Gastroesophageal sphincter (tissue), 4 donors: ENCODE data around the gene GDF7. TPM values are rescaled to one million over a fixed set of nuclear protein-coding genes. Genes with fewer than 3 reads are reported as not detected.
A peak's percentile ranks its signal among the peaks of the same experiment; 100 is the strongest.

Source experiments
- ATAC-seq: fragments of 150-250 bp; one replicate; pipeline ENCODE4 v1.9.1; 2016; ENCODE audit warnings: mild to moderate bottlenecking, moderate library complexity
- H3K27ac ChIP-seq, 4 donors: fragments of 200-600 bp; sonication (generic) in 3 of 4; 1 replicate in 3 of 4; 2 replicates in 1 of 4; pipeline ENCODE4 v1.5.1; 2016 to 2019
- H3K27me3 ChIP-seq: fragments of 200-600 bp; sonication (generic); one replicate; pipeline ENCODE4 v1.5.1; 2019
- H3K36me3 ChIP-seq, 2 donors: fragments of 200-600 bp; sonication (generic); one replicate each; pipeline ENCODE4 v1.5.1; 2019; ENCODE audit warnings: control low read depth in 1 of 2
- H3K4me1 ChIP-seq, 3 donors: fragments of 200-600 bp; sonication (generic); 1 replicate in 2 of 3; 2 replicates in 1 of 3; pipeline ENCODE4 v1.5.1; 2016 to 2019; ENCODE audit warnings: control low read depth in 2 of 3
- H3K4me3 ChIP-seq, 2 donors: fragments of 200-600 bp; sonication (generic); one replicate each; pipeline ENCODE4 v1.5.1; 2019; ENCODE audit warnings: mild to moderate bottlenecking in 1 of 2, moderate library complexity in 1 of 2
- H3K9me3 ChIP-seq, 3 donors: fragments of 200-600 bp; sonication (generic); one replicate each; pipeline ENCODE4 v1.5.1; 2017 to 2019; ENCODE audit warnings: control low read depth in 2 of 3
- CTCF ChIP-seq, 4 experiments: fragments of 200-600 bp in 2 of 4; fragments of 450-650 bp in 2 of 4; sonication (generic) in 1 of 4; IDR thresholded peaks; one replicate each; pipeline ENCODE4 v1.5.1; 2017 to 2019; ENCODE audit warnings: antibody characterized with exemption in 4 of 4, mild to moderate bottlenecking in 2 of 4, moderate library complexity in 2 of 4
- EP300 ChIP-seq: sonication (generic); formaldehyde crosslinking; IDR thresholded peaks from one replicate; pipeline ENCODE4 v1.6.1; 2017; ENCODE audit warnings: antibody characterized with exemption, mild to moderate bottlenecking
- POLR2A ChIP-seq, 2 donors: fragments of 450-650 bp; IDR thresholded peaks; one replicate each; pipeline ENCODE4 v1.6.1; 2017; ENCODE audit warnings: antibody characterized with exemption in 2 of 2, mild to moderate bottlenecking in 2 of 2, moderate library complexity in 1 of 2
- POLR2AphosphoS5 ChIP-seq: sonication (generic); formaldehyde crosslinking; IDR thresholded peaks from one replicate; pipeline ENCODE4 v1.6.1; 2017; ENCODE audit warnings: antibody characterized with exemption
- WGBS, 2 donors: methylation state at CpG; one replicate each; pipeline ENCODE4 v1.1.5; 2018; ENCODE audit warnings: low coverage in 1 of 2; 5-methylcytosine and 5-hydroxymethylcytosine counted together
- total RNA-seq, 4 donors: library from RNA; depleted of rRNA; stranded (reverse); fragments of >200 nt; gene quantifications; one replicate each; pipeline ENCODE4 v1.1.0, GENCODE V29; 2016

GDF7 gene
- total RNA-seq, 4 donors from 2014 or later: 1.2 to 19.9 (median 15.3) TPM

- no peak for ATAC-seq
- Histone ChIP-seq H3K36me3 (no peaks in the 10 kb centered on the region), H3K4me1 (peaks cover 0 to 69% (median 19%) of the 10 kb centered on the region in 3 donors), H3K27me3 (peaks cover 92% of the 10 kb centered on the region), H3K9me3 (no peaks in the 10 kb centered on the region), H3K27ac (peak overlapping the region; percentile 40 to 85 (median 72)), H3K4me3 (peak overlapping the region; percentile 51 to 60)
- WGBS, 2 donors: no CpG with 5 or more reads among the region's 34 CpGs
- TF ChIP-seq POLR2A (IDR thresholded peaks at IDR 0.05): no peak
- no peak for TF ChIP-seq CTCF (IDR thresholded peaks at IDR 0.05)
- no peak for TF ChIP-seq EP300
- TF ChIP-seq POLR2AphosphoS5: no peak
Measured at GRCh38 chr2:20666005-20666303, 990 bp upstream of the GDF7 start.

GRCh38 chr2:20667151-20667530, 197 bp downstream of the GDF7 start:
- H3K36me3 ChIP-seq: no peaks in the 10 kb centered on the region
- peak in 1 of 4 experiments; percentile 6 for TF ChIP-seq CTCF (IDR thresholded peaks at IDR 0.05)
- no peak for TF ChIP-seq POLR2AphosphoS5
- H3K27ac ChIP-seq: peak overlapping the region; percentile 40 to 85 (median 72)
- H3K9me3 ChIP-seq: no peaks in the 10 kb centered on the region
- H3K4me3 ChIP-seq: peak overlapping the region; percentile 51 to 60
- peaks cover 0 to 71% (median 23%) of the 10 kb centered on the region in 3 donors for H3K4me1 ChIP-seq
- peaks cover 97% of the 10 kb centered on the region for H3K27me3 ChIP-seq
- peak; percentile 34 for ATAC-seq
- no CpG with 5 or more reads among the region's 62 CpGs for WGBS, 2 donors

- ATAC-seq: no peak
- 51 to 100% methylated on average over 2 to 12 of the region's 39 CpGs for WGBS, 2 donors
- H3K36me3 ChIP-seq: no peaks in the 10 kb centered on the region
- H3K4me1 ChIP-seq: peaks cover 0 to 77% (median 23%) of the 10 kb centered on the region in 3 donors
- peak overlapping the region; percentile 35 to 85 (median 72) for H3K27ac ChIP-seq
- H3K9me3 ChIP-seq: no peaks in the 10 kb centered on the region
- TF ChIP-seq POLR2A (IDR thresholded peaks at IDR 0.05) (no peak), POLR2AphosphoS5 (no peak), EP300 (no peak), CTCF (IDR thresholded peaks at IDR 0.05) (no peak)
- peak overlapping the region; percentile 33 to 60 for H3K4me3 ChIP-seq
- peaks cover 97% of the 10 kb centered on the region for H3K27me3 ChIP-seq
Measured at GRCh38 chr2:20667531-20668401, 822 bp downstream of the GDF7 start.

- H3K27me3 ChIP-seq: peaks cover 97% of the 10 kb centered on the region
- H3K4me1 ChIP-seq: peaks cover 0 to 83% (median 23%) of the 10 kb centered on the region in 3 donors
- H3K27ac ChIP-seq: peak overlapping the region in 3 of 4 donors; percentile 61 to 85 (median 82)
- no peaks in the 10 kb centered on the region for H3K9me3 ChIP-seq
- TF ChIP-seq EP300 (no peak), CTCF (IDR thresholded peaks at IDR 0.05) (no peak)
- H3K36me3 ChIP-seq: no peaks in the 10 kb centered on the region
- WGBS, 2 donors: 95 to 100% methylated on average over 1 to 2 of the region's 6 CpGs
- no peak for ATAC-seq
- peak overlapping the region in 1 of 2 donors; percentile 60 for H3K4me3 ChIP-seq
Measured at GRCh38 chr2:20668451-20668850, 1.5 kb downstream of the GDF7 start.

GRCh38 chr2:20668871-20669475, 2.0 kb downstream of the GDF7 start:
- Histone ChIP-seq H3K27ac (peak overlapping the region in 3 of 4 donors; percentile 61 to 85 (median 82)), H3K27me3 (peaks cover 97% of the 10 kb centered on the region)
- no peak for TF ChIP-seq POLR2A (IDR thresholded peaks at IDR 0.05)
- no peak for TF ChIP-seq CTCF (IDR thresholded peaks at IDR 0.05)
- no peak for TF ChIP-seq EP300
- TF ChIP-seq POLR2AphosphoS5: no peak

More at GRCh38 chr2:20668871-20669475, 2.0 kb downstream of the GDF7 start:
- H3K36me3 ChIP-seq: no peaks in the 10 kb centered on the region
- WGBS, 2 donors: 65% methylated on average over 2 of the region's 8 CpGs; no CpG with 5 or more reads in 1 of the 2 donors
- no peaks in the 10 kb centered on the region for H3K9me3 ChIP-seq
- H3K4me1 ChIP-seq: peaks cover 0 to 89% (median 23%) of the 10 kb centered on the region in 3 donors
- ATAC-seq: no peak
- H3K4me3 ChIP-seq: peak overlapping the region in 1 of 2 donors; percentile 60
